K562 (cell line): Measurements from ENCODE around the gene KISS1R. TPM values are rescaled to one million over a fixed set of nuclear protein-coding genes. Genes with fewer than 3 reads are reported as not detected.

Experiments
- ATAC-seq: fragments of 200-7000 bp; cut with Tn5 transposase; 3 replicates; pipeline ENCODE4 v1.9.1; 2020; ENCODE audit warnings: moderate library complexity
- BruUV-seq: library from RNA; stranded (reverse); fragments of 400-500 nt; replicated peaks from 2 replicates; lab custom pipeline; 2021; lab: Mats Ljungman, UMichigan
- CTCF ChIA-PET: fragments of 300-600 bp; formaldehyde crosslinking; extraction: SDS; loops from one replicate; lab custom pipeline; 2021; ENCODE audit warnings: low intra/inter-chr PET ratio; lab: Yijun Ruan, JAX
- POLR2A ChIA-PET: fragments of 300-600, 350-650 bp; sonication (Branson Sonifier 250); formaldehyde crosslinking; extraction: SDS; loops from one replicate; lab custom pipeline; 2021; ENCODE audit warnings: antibody characterized with exemption, inconsistent platforms; lab: Yijun Ruan, JAX
- DNase-seq, 4 experiments: peaks; one replicate each; pipeline versions ENCODE4 v3.0.0 to v3.0.0-alpha.2; 2011 to 2018; ENCODE audit warnings: low spot score in 3 of 4, mixed read lengths in 3 of 4; ENCODE audit errors: extremely low read depth in 1 of 4
- FAIRE-seq: peaks from 2 replicates; lab custom pipeline; 2011; peaks lifted over from hg19 to GRCh38; lab: Jason Lieb, UNC
- H2AFZ ChIP-seq: 2 replicates; pipeline ENCODE4 v1.6.0; 2011; ENCODE audit warnings: low read depth, low read length, control low read depth, inconsistent platforms
- H3K27ac ChIP-seq: fragments of 200-600 bp; 3 replicates; pipeline ENCODE4 v1.8.0; 2011; ENCODE audit warnings: low read depth, mild to moderate bottlenecking, control low read depth, inconsistent platforms, low read length, moderate library complexity, mixed read lengths; ENCODE audit errors: extremely low read depth
- H3K27me3 ChIP-seq, 2 experiments: fragments of 300-600 bp in 1 of 2; 2 replicates in 1 of 2; 3 replicates in 1 of 2; pipeline versions ENCODE4 v1.6.0 to v1.8.0; 2011; ENCODE audit warnings: inconsistent platforms in 2 of 2, low read length in 2 of 2, mild to moderate bottlenecking in 1 of 2, mixed read lengths in 1 of 2, moderate library complexity in 1 of 2; ENCODE audit not compliant: control insufficient read depth in 2 of 2, insufficient read depth in 2 of 2
- H3K36me3 ChIP-seq: fragments of 300-600 bp; 3 replicates; pipeline ENCODE4 v1.8.0; 2011; ENCODE audit warnings: mild to moderate bottlenecking, low read length, inconsistent platforms; ENCODE audit not compliant: control insufficient read depth, insufficient read depth
- H3K4me1 ChIP-seq, 2 experiments: fragments of 200-600 bp in 1 of 2; replicated peaks in 1 of 2; 2 replicates in 1 of 2; 3 replicates in 1 of 2; pipeline versions ENCODE4 v1.5.1 to v1.8.0; 2011; ENCODE audit warnings: inconsistent platforms in 2 of 2, low read length in 2 of 2, mild to moderate bottlenecking in 1 of 2, mixed read lengths in 1 of 2, moderate library complexity in 1 of 2; ENCODE audit not compliant: control insufficient read depth in 2 of 2, insufficient read depth in 2 of 2
- H3K4me2 ChIP-seq: 2 replicates; pipeline ENCODE4 v1.6.1; 2011; ENCODE audit warnings: low read length, control low read depth, inconsistent platforms, mixed read lengths; ENCODE audit not compliant: insufficient read depth
- H3K4me3 ChIP-seq: fragments of 200-600 bp; sonication (generic), shearing (Covaris generic); 2 replicates; pipeline ENCODE4 v1.5.1; 2016; ENCODE audit warnings: control low read depth, inconsistent platforms
- H3K79me2 ChIP-seq: fragments of 200-600 bp; 3 replicates; pipeline ENCODE4 v1.8.0; 2011; ENCODE audit warnings: low read length, inconsistent platforms; ENCODE audit not compliant: control insufficient read depth, insufficient read depth
- H3K9ac ChIP-seq, 2 experiments: 2 replicates each; pipeline versions ENCODE4 v1.6.0 to v1.6.1; 2011; ENCODE audit warnings: low read depth in 2 of 2, low read length in 2 of 2, control low read depth in 1 of 2, inconsistent platforms in 1 of 2, mild to moderate bottlenecking in 1 of 2, mixed read lengths in 1 of 2; ENCODE audit not compliant: insufficient read depth in 1 of 2
- H3K9me1 ChIP-seq: one replicate; pipeline ENCODE4 v1.6.0; 2011; ENCODE audit warnings: inconsistent platforms, mild to moderate bottlenecking, low read length, moderate library complexity; ENCODE audit not compliant: control insufficient read depth, insufficient read depth
- H3K9me3 ChIP-seq: replicated peaks from 2 replicates; pipeline ENCODE4 v1.5.1; 2011; ENCODE audit warnings: low read depth, low read length, inconsistent platforms; ENCODE audit not compliant: control insufficient read depth, insufficient read depth
- H4K20me1 ChIP-seq: replicated peaks from 2 replicates; pipeline ENCODE4 v1.6.1; 2011; ENCODE audit warnings: low read length, inconsistent platforms, mixed read lengths; ENCODE audit not compliant: control insufficient read depth, insufficient read depth
- BCOR ChIP-seq: fragments of 450-650 bp; IDR thresholded peaks from 2 replicates; pipeline ENCODE4 v1.6.1; 2016
- CBFA2T2 ChIP-seq: fragments of 450-650 bp; conservative IDR thresholded peaks from 2 replicates; pipeline ENCODE4 v1.6.1; 2017; ENCODE audit warnings: mild to moderate bottlenecking
- CBX5 ChIP-seq: IDR thresholded peaks from 2 replicates; pipeline ENCODE4 v1.6.1; 2014; ENCODE audit warnings: low read depth, borderline replicate concordance
- CHD4 ChIP-seq: fragments of 200-600 bp; sonication (generic); IDR thresholded peaks from 3 replicates; pipeline ENCODE4 v1.6.1; 2012; ENCODE audit warnings: low read depth, mild to moderate bottlenecking, mixed read lengths, low read length, inconsistent platforms; ENCODE audit not compliant: insufficient read depth, insufficient replicate concordance, poor library complexity, severe bottlenecking
- KDM1A ChIP-seq, 2 experiments: fragments of 450-650 bp; IDR thresholded peaks; 2 replicates each; pipeline ENCODE4 v1.6.1; 2016; ENCODE audit warnings: mild to moderate bottlenecking in 2 of 2
- LCOR ChIP-seq: sonication (generic); formaldehyde crosslinking; IDR thresholded peaks from 2 replicates; pipeline ENCODE4 v1.8.0; 2022; ENCODE audit warnings: mild to moderate bottlenecking, missing genetic modification reagents
- RBM25 ChIP-seq: fragments of 200-400 bp; formaldehyde crosslinking; IDR thresholded peaks from 2 replicates; pipeline ENCODE4 v1.6.1; 2018; ENCODE audit warnings: low read length, low read depth, moderate library complexity; ENCODE audit not compliant: severe bottlenecking
- TAF1 ChIP-seq: IDR thresholded peaks from 2 replicates; pipeline ENCODE4 v1.6.1; 2011; ENCODE audit warnings: mild to moderate bottlenecking, low read length, moderate library complexity; ENCODE audit not compliant: insufficient read depth, control insufficient read depth, severe bottlenecking; ENCODE audit errors: extremely low read depth
- U2AF2 ChIP-seq: fragments of 200-400 bp; formaldehyde crosslinking; optimal IDR thresholded peaks from 2 replicates; pipeline ENCODE3; 2017; ENCODE audit warnings: low read depth, mild to moderate bottlenecking, low read length
- ZBED1 ChIP-seq: IDR thresholded peaks from 2 replicates; pipeline ENCODE4 v1.6.1; 2014
- ZFP36 ChIP-seq: fragments of 150-350 bp; IDR thresholded peaks from 2 replicates; pipeline ENCODE4 v1.6.1; 2018; ENCODE audit warnings: low read length, low read depth; ENCODE audit not compliant: partially characterized antibody
- WGBS: fragments of 100-300 bp; shearing (Covaris generic); methylation state at CpG from one replicate; pipeline ENCODE4 v1.1.6; 2016; ENCODE audit warnings: low coverage, mixed read lengths; ENCODE audit not compliant: insufficient coverage; ENCODE audit errors: missing lambda C conversion rate; 5-methylcytosine and 5-hydroxymethylcytosine counted together
- in situ Hi-C: fragments of 300-500 bp; cut with MboI; formaldehyde crosslinking; loops from 4 replicates; pipeline ENCODE4 v1.15.0; 2018; ENCODE audit warnings: inconsistent platforms, mixed read lengths
- intact Hi-C: fragments of 100-400 bp; cut with micrococcal nuclease; formaldehyde crosslinking; loops from 2 replicates; pipeline ENCODE4 v1.14.2; 2022
- polyA plus RNA-seq, 8 experiments: library from polyadenylated mRNA; depleted of rRNA in 4 of 8; stranded (reverse) in 5 of 8; unstranded in 3 of 8; fragments of >200 nt; fragmentation: Nextera tagmentation in 2 of 8; fragmentation: Illumina TruSeq in 1 of 8; extraction: Ambion mirVana in 2 of 8; extraction: Trizol in 1 of 8; gene quantifications; 2 replicates each; pipeline versions ENCODE4 v1.2.1 to v1.2.3, GENCODE V29; 2011 to 2014; ENCODE audit warnings: inconsistent platforms in 1 of 8, missing spikeins in 1 of 8
- total RNA-seq, 7 experiments: library from RNA; depleted of rRNA in 6 of 7; stranded (reverse); fragments of >200 nt in 6 of 7; fragmentation: Illumina TruSeq in 2 of 7; extraction: Trizol in 2 of 7; gene quantifications; 2 replicates each; pipeline versions ENCODE4 v1.2.1 to v1.2.3, GENCODE V29; 2011 to 2021; ENCODE audit warnings: low replicate concordance in 1 of 7
- TF ChIP-seq, protein P1 (sequence below): fragments of 200-800 bp; sonication (Bioruptor generic); IDR thresholded peaks from 2 replicates; pipeline ENCODE4 v1.6.1; 2017; ENCODE audit warnings: missing genetic modification characterization, missing compliant biosample characterization
- TF ChIP-seq, protein P2 (sequence below): sonication (generic); formaldehyde crosslinking; IDR thresholded peaks from 2 replicates; pipeline ENCODE4 v1.8.0; 2022; ENCODE audit warnings: mild to moderate bottlenecking, missing genetic modification reagents, borderline replicate concordance
- TF ChIP-seq, protein P3 (sequence below): fragments of 450-650 bp; formaldehyde crosslinking; IDR thresholded peaks from 2 replicates; pipeline ENCODE4 v1.4.0; 2020; ENCODE audit warnings: mild to moderate bottlenecking, mixed read lengths

KISS1R gene
- total and polyA plus RNA-seq, 9 of the 15 experiments (the other 6 are each of a cell fraction or from before 2014, with no cell fraction given) = 0.37 to 39.4 (median 2.0) TPM

DNA sequence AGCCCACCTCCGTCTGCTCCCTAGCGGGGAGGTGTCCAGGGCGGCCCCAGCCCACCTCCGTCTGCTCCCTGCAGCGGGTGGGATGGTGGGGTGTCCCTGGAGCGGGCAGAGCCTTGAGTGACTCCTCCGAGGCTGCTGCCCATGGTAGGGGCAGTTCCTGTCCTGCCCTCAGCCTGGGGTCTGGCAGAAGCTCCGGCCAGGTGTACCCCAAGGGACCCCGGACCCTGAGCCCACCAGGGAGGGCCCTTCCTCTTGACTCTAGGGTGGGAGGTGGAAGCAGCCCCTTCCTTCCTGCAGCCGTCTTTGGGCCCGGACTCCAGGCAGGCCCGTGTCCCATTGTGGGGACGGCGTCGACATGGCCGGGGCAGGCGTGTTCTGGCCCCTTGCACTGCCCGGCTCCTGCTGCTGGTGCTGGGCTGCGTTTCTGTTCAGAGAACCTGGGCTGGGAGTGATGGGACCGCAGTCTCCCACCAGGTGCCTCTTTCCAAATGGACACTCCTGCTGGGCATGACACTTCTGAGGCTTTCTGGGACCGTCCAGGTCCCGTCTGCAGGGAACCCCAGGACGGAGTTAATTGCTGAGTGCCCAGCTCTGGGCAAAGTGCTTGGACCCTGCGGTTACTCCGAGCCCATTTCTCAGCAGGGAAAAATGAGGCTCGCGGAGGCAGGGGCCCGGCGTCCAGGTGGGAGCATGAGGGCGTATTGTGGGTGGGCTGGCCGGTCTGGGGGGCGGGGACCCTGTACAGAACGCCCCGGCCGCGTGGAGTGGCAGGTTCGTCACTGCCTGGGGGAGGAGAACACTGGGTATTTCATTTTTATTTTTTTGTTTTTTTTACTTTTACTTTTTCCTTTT, 28.5 kb downstream of the KISS1R start:
- H3K27ac ChIP-seq = no peak overlapping the region
- no peak for DNase-seq
- H2AFZ ChIP-seq = no peak overlapping the region
- peaks cover 6% of the 10 kb centered on the region for H3K9me1 ChIP-seq
- H3K9me3 ChIP-seq = no peaks in the 10 kb centered on the region
- intact Hi-C loops = no loop called here
- H4K20me1 ChIP-seq = peaks cover 24% of the 10 kb centered on the region
- POLR2A ChIA-PET = no interaction called here
- CTCF ChIA-PET = no interaction called here
- no TSS peak for BruUV-seq
- ATAC-seq = no peak
- H3K9ac ChIP-seq = 0 out of 4 replicates have a peak overlapping the region, but pooled peaks of 1 of the 2 experiments have one; percentile 26
- H3K4me2 ChIP-seq = no peak overlapping the region
- no peaks in the 10 kb centered on the region for H3K27me3 ChIP-seq
- 92% methylated on average over 33 of the region's 37 CpGs for WGBS
- H3K36me3 ChIP-seq = peaks cover 54% of the 10 kb centered on the region; the same call in 2 of the 3 replicates
- in situ Hi-C loops = no loop called here
- no peak overlapping the region for H3K4me3 ChIP-seq
- H3K79me2 ChIP-seq = peaks cover 78% of the 10 kb centered on the region
- H3K4me1 ChIP-seq = peaks cover 15 to 80% of the 10 kb centered on the region in 2 experiments
- no peak for FAIRE-seq
- no peak for TF ChIP-seq CBFA2T2
- peak; percentile 58 for TF ChIP-seq BCOR
- TF ChIP-seq, protein P1, sequence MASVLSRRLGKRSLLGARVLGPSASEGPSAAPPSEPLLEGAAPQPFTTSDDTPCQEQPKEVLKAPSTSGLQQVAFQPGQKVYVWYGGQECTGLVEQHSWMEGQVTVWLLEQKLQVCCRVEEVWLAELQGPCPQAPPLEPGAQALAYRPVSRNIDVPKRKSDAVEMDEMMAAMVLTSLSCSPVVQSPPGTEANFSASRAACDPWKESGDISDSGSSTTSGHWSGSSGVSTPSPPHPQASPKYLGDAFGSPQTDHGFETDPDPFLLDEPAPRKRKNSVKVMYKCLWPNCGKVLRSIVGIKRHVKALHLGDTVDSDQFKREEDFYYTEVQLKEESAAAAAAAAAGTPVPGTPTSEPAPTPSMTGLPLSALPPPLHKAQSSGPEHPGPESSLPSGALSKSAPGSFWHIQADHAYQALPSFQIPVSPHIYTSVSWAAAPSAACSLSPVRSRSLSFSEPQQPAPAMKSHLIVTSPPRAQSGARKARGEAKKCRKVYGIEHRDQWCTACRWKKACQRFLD (CRISPR knock-in tag) = no peak
- TF ChIP-seq, protein P2, sequence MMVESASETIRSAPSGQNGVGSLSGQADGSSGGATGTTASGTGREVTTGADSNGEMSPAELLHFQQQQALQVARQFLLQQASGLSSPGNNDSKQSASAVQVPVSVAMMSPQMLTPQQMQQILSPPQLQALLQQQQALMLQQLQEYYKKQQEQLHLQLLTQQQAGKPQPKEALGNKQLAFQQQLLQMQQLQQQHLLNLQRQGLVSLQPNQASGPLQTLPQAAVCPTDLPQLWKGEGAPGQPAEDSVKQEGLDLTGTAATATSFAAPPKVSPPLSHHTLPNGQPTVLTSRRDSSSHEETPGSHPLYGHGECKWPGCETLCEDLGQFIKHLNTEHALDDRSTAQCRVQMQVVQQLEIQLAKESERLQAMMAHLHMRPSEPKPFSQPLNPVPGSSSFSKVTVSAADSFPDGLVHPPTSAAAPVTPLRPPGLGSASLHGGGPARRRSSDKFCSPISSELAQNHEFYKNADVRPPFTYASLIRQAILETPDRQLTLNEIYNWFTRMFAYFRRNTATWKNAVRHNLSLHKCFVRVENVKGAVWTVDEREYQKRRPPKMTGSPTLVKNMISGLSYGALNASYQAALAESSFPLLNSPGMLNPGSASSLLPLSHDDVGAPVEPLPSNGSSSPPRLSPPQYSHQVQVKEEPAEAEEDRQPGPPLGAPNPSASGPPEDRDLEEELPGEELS = no peak
- TF ChIP-seq KDM1A (IDR thresholded peaks at IDR 0.05) = peak in 1 of 2 experiments; percentile 54; a peak in 1 of 4 replicates
- TF ChIP-seq CHD4 = peak; percentile 23
- TF ChIP-seq ZFP36 = no peak
- peak; percentile 5 for TF ChIP-seq RBM25
- no peak for TF ChIP-seq U2AF2
- TF ChIP-seq CBX5 = no peak
- TF ChIP-seq, protein P3, sequence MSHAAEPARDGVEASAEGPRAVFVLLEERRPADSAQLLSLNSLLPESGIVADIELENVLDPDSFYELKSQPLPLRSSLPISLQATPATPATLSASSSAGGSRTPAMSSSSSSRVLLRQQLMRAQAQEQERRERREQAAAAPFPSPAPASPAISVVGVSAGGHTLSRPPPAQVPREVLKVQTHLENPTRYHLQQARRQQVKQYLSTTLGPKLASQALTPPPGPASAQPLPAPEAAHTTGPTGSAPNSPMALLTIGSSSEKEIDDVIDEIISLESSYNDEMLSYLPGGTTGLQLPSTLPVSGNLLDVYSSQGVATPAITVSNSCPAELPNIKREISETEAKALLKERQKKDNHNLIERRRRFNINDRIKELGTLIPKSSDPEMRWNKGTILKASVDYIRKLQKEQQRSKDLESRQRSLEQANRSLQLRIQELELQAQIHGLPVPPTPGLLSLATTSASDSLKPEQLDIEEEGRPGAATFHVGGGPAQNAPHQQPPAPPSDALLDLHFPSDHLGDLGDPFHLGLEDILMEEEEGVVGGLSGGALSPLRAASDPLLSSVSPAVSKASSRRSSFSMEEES (CRISPR knock-in tag) = no peak
- no peak for TF ChIP-seq LCOR (CRISPR knock-in tag)
- TF ChIP-seq ZBED1 = no peak
- TF ChIP-seq TAF1 = no peak
